HG03135 (cell line): ENCODE measurements around the gene LAMP5.

Experiments used
- ATAC-seq: cut with Tn5 transposase; IDR thresholded peaks from one replicate; pipeline ENCODE4 v1.9.1; 2021; ENCODE audit warnings: mild to moderate bottlenecking, moderate library complexity; ENCODE audit not compliant: unreplicated experiment

LAMP5 gene

GRCh38 chr20:9578594-9578993 is 64.2 kb downstream of the LAMP5 start:
- no peak for ATAC-seq
